Transverse colon (tissue), 4 donors: Measurements from ENCODE around the gene LRP1.

ENCODE experiments used
- POLR2A ChIP-seq: fragments of 450-650 bp; IDR thresholded peaks from one replicate; pipeline ENCODE4 v1.6.1; 2016; ENCODE audit warnings: antibody characterized with exemption, mild to moderate bottlenecking, moderate library complexity
- POLR2AphosphoS5 ChIP-seq, 3 donors: sonication (generic); formaldehyde crosslinking; IDR thresholded peaks; one replicate each; pipeline ENCODE4 v1.6.1; 2016; ENCODE audit warnings: antibody characterized with exemption in 3 of 3
- TF ChIP-seq, protein P1 (sequence below), 5 experiments: fragments of 200-600 bp in 3 of 5; fragments of 450-650 bp in 2 of 5; sonication (generic) in 3 of 5; IDR thresholded peaks; 1 replicate in 2 of 5; 2 replicates in 3 of 5; pipeline ENCODE4 v1.5.1; 2016 to 2017; ENCODE audit warnings: antibody characterized with exemption in 5 of 5, inconsistent platforms in 3 of 5, mild to moderate bottlenecking in 2 of 5, moderate library complexity in 1 of 5

DNA sequence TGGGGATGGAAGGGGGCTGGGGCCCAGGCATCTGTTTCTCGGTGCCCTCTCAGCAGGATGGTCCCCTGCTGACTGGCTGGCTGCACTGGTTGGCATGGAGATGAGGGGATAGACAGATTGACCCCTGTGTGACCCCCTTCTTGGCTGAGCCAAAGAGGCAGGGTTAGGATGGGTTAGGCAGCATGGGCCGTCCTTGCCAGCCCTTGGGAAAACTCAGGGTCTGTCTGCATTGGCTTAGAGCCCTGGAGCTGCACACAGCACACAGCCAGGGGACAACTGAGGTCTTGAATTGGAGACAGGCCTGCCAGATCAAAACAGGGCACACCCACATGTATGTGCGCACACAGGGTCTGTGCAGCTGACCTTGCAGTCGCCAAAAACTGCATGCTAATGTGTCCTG lies 30.4 kb downstream of the LRP1 start:
- TF ChIP-seq, protein P1, sequence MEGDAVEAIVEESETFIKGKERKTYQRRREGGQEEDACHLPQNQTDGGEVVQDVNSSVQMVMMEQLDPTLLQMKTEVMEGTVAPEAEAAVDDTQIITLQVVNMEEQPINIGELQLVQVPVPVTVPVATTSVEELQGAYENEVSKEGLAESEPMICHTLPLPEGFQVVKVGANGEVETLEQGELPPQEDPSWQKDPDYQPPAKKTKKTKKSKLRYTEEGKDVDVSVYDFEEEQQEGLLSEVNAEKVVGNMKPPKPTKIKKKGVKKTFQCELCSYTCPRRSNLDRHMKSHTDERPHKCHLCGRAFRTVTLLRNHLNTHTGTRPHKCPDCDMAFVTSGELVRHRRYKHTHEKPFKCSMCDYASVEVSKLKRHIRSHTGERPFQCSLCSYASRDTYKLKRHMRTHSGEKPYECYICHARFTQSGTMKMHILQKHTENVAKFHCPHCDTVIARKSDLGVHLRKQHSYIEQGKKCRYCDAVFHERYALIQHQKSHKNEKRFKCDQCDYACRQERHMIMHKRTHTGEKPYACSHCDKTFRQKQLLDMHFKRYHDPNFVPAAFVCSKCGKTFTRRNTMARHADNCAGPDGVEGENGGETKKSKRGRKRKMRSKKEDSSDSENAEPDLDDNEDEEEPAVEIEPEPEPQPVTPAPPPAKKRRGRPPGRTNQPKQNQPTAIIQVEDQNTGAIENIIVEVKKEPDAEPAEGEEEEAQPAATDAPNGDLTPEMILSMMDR (IDR thresholded peaks at IDR 0.05) = no peak
- no peak for TF ChIP-seq POLR2AphosphoS5 (IDR thresholded peaks at IDR 0.05)
- no peak for TF ChIP-seq POLR2A
